ENCODE results near the gene SLC35D2.

DNA sequence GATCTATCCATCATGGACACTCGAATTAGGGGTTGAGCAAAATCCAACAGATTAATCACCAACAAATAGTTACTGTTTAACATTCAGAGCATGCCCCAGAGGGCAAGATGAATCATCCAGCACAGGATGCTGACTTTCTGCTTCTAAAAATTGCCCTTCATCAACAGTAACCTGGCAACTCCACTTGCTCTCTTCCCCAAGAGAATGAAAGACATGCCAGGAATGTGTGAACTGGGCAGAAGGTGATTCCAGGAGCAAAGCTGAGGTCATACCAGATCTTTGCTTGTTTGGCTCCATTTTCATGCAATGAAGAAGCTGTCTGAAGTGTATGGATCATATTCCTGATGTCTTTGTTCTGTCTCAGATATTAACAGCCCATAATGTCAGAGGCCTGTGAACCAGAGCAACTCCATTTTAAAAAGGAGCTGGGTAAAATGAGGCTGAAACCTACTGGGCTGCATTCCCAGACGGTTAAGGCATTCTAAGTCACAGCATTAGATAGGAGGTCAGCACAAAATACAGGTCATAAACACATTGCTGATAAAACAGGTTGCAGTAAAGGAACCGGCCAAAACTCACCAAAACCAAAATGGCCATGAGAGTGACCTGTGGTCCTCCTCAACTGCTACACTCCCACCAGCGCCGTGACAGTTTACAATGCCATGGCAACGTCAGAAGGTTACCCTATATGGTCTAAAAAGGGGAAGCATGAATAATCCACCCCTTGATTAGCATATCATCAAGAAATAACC is 37.1 kb upstream of the SLC35D2 start:
- TF ChIP-seq, protein P1, sequence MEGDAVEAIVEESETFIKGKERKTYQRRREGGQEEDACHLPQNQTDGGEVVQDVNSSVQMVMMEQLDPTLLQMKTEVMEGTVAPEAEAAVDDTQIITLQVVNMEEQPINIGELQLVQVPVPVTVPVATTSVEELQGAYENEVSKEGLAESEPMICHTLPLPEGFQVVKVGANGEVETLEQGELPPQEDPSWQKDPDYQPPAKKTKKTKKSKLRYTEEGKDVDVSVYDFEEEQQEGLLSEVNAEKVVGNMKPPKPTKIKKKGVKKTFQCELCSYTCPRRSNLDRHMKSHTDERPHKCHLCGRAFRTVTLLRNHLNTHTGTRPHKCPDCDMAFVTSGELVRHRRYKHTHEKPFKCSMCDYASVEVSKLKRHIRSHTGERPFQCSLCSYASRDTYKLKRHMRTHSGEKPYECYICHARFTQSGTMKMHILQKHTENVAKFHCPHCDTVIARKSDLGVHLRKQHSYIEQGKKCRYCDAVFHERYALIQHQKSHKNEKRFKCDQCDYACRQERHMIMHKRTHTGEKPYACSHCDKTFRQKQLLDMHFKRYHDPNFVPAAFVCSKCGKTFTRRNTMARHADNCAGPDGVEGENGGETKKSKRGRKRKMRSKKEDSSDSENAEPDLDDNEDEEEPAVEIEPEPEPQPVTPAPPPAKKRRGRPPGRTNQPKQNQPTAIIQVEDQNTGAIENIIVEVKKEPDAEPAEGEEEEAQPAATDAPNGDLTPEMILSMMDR (IDR thresholded peaks at IDR 0.05) = no peak
- TF ChIP-seq POLR2A (IDR thresholded peaks at IDR 0.05) = no peak
